Fibroblast of lung (primary cell): ENCODE measurements around the gene PIK3C2G. TPM values are rescaled to one million over a fixed set of nuclear protein-coding genes. Genes with fewer than 3 reads are reported as not detected.

Source experiments
- DNase-seq, 2 donors: peaks; one replicate each; pipeline versions ENCODE4 v3.0.0 to v3.0.0-alpha.2; 2010; ENCODE audit warnings: low read depth in 2 of 2
- H2AFZ ChIP-seq: 2 replicates; pipeline ENCODE4 v1.5.1; 2012; ENCODE audit warnings: low read length, control low read depth, inconsistent platforms
- H3K27ac ChIP-seq: 2 replicates; pipeline ENCODE4 v1.5.1; 2011; ENCODE audit warnings: low read length, control low read depth; ENCODE audit not compliant: insufficient read depth
- H3K27me3 ChIP-seq: 2 replicates; pipeline ENCODE4 v1.5.1; 2011; ENCODE audit warnings: mild to moderate bottlenecking, low read length; ENCODE audit not compliant: control insufficient read depth, insufficient read depth
- H3K36me3 ChIP-seq: 2 replicates; pipeline ENCODE4 v1.5.1; 2011; ENCODE audit warnings: low read length; ENCODE audit not compliant: control insufficient read depth, insufficient read depth
- H3K4me1 ChIP-seq: 2 replicates; pipeline ENCODE4 v1.5.1; 2011; ENCODE audit warnings: low read length; ENCODE audit not compliant: control insufficient read depth, insufficient read depth; ENCODE audit errors: extremely low read depth
- H3K4me2 ChIP-seq: 2 replicates; pipeline ENCODE4 v1.5.1; 2011; ENCODE audit warnings: low read length, control low read depth; ENCODE audit not compliant: insufficient read depth; ENCODE audit errors: extremely low read depth
- H3K4me3 ChIP-seq, 4 experiments: fragments of 200-600 bp in 1 of 4; sonication (generic) in 1 of 4; replicated peaks in 1 of 4; 2 replicates each; pipeline ENCODE4 v1.5.1; 2011 to 2016; ENCODE audit warnings: low read length in 4 of 4, low read depth in 3 of 4, mild to moderate bottlenecking in 3 of 4, control low read depth in 2 of 4, inconsistent platforms in 1 of 4, mixed read lengths in 1 of 4; ENCODE audit not compliant: insufficient read depth in 1 of 4; ENCODE audit errors: control extremely low read depth in 1 of 4
- H3K79me2 ChIP-seq: 2 replicates; pipeline ENCODE4 v1.5.1; 2012; ENCODE audit warnings: mild to moderate bottlenecking, low read length, inconsistent platforms; ENCODE audit not compliant: control insufficient read depth, insufficient read depth
- H3K9ac ChIP-seq: 2 replicates; pipeline ENCODE4 v1.5.1; 2011; ENCODE audit warnings: mild to moderate bottlenecking, low read length, control low read depth; ENCODE audit not compliant: insufficient read depth
- H3K9me3 ChIP-seq: 2 replicates; pipeline ENCODE4 v1.5.1; 2012; ENCODE audit warnings: low read depth, low read length; ENCODE audit not compliant: control insufficient read depth, insufficient read depth
- H4K20me1 ChIP-seq: 2 replicates; pipeline ENCODE4 v1.5.1; 2011; ENCODE audit warnings: low read length; ENCODE audit not compliant: control insufficient read depth, insufficient read depth; ENCODE audit errors: extremely low read depth
- EZH2 ChIP-seq: IDR thresholded peaks from 2 replicates; pipeline ENCODE4 v1.5.1; 2012; ENCODE audit warnings: low read length, control low read depth, mild to moderate bottlenecking; ENCODE audit errors: missing control alignments
- polyA plus RNA-seq, 2 donors: library from polyadenylated mRNA; depleted of rRNA in 1 of 2; stranded (reverse) in 1 of 2; unstranded in 1 of 2; fragments of >200 nt; gene quantifications; 2 replicates each; pipeline ENCODE4 v1.2.1, GENCODE V29; 2011 to 2012; ENCODE audit warnings: missing spikeins in 1 of 2
- total RNA-seq: library from RNA; depleted of rRNA; stranded (reverse); fragments of >200 nt; gene quantifications from 2 replicates; pipeline ENCODE4 v1.2.1, GENCODE V29; 2014
- TF ChIP-seq, protein P1 (sequence below), 2 donors: IDR thresholded peaks in 1 of 2; conservative IDR thresholded peaks in 1 of 2; 1 replicate in 1 of 2; 2 replicates in 1 of 2; pipeline ENCODE4 v1.5.1; 2011 to 2012; ENCODE audit warnings: low read length in 2 of 2, control low read depth in 1 of 2, inconsistent platforms in 1 of 2, low read depth in 1 of 2, mild to moderate bottlenecking in 1 of 2

The PIK3C2G gene
- total and polyA plus RNA-seq, 2 donors (not counting 1 experiment from before 2014, with no cell fraction given): not detected

DNA sequence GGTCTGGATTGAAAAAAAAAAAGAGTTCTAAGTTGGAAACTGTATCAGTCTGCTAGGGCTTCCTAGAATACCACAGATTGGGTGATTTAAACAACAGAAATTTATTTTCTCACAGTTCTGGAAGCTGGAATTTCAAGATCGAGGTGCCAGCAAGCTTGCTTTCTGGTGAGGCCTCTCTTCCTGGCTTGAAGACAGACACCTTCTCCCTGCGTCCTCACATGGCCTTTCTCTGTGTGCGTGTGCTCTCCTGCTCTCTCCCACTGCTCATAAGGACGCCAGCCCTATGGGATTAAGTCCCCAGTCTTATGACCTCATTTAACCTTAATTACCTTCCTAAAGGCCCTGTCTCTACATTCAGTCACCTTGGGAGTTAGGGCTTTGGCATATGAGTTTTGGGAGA lies 215.5 kb downstream of the PIK3C2G start:
- DNase-seq: peak in 1 of 2 donors; percentile 3
- Histone ChIP-seq H3K9me3 (no peaks in the 10 kb centered on the region), H3K27me3 (no peaks in the 10 kb centered on the region), H2AFZ (no peak overlapping the region), H3K79me2 (no peaks in the 10 kb centered on the region), H3K36me3 (no peaks in the 10 kb centered on the region), H3K4me3 (no peak overlapping the region), H3K4me2 (no peak overlapping the region), H3K27ac (no peak overlapping the region), H4K20me1 (no peaks in the 10 kb centered on the region), H3K9ac (no peak overlapping the region), H3K4me1 (no peaks in the 10 kb centered on the region)
- TF ChIP-seq, protein P1, sequence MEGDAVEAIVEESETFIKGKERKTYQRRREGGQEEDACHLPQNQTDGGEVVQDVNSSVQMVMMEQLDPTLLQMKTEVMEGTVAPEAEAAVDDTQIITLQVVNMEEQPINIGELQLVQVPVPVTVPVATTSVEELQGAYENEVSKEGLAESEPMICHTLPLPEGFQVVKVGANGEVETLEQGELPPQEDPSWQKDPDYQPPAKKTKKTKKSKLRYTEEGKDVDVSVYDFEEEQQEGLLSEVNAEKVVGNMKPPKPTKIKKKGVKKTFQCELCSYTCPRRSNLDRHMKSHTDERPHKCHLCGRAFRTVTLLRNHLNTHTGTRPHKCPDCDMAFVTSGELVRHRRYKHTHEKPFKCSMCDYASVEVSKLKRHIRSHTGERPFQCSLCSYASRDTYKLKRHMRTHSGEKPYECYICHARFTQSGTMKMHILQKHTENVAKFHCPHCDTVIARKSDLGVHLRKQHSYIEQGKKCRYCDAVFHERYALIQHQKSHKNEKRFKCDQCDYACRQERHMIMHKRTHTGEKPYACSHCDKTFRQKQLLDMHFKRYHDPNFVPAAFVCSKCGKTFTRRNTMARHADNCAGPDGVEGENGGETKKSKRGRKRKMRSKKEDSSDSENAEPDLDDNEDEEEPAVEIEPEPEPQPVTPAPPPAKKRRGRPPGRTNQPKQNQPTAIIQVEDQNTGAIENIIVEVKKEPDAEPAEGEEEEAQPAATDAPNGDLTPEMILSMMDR (conservative IDR thresholded peaks at IDR 0.05 in 1 of 2, IDR thresholded peaks at IDR 0.05 in 1 of 2; ENCODE audit: low read depth in 1 of 2, low read length in 2 of 2): no peak
- no peak for TF ChIP-seq EZH2

- Histone ChIP-seq H4K20me1 (no peaks in the 10 kb centered on the region), H3K79me2 (no peaks in the 10 kb centered on the region), H3K9ac (no peak overlapping the region), H3K27me3 (no peaks in the 10 kb centered on the region), H3K4me3 (no peak overlapping the region), H3K36me3 (no peaks in the 10 kb centered on the region), H3K27ac (no peak overlapping the region), H3K9me3 (no peaks in the 10 kb centered on the region), H3K4me1 (no peaks in the 10 kb centered on the region), H3K4me2 (no peak overlapping the region), H2AFZ (no peak overlapping the region)
- DNase-seq: no peak
- TF ChIP-seq EZH2: no peak
- TF ChIP-seq, protein P1 (conservative IDR thresholded peaks at IDR 0.05 in 1 of 2, IDR thresholded peaks at IDR 0.05 in 1 of 2; ENCODE audit: low read depth in 1 of 2, low read length in 2 of 2): no peak
Observed at GRCh38 chr12:18479256-18479655, 217.9 kb downstream of the PIK3C2G start.

- H3K36me3 ChIP-seq: no peaks in the 10 kb centered on the region
- no peak overlapping the region for H3K4me3 ChIP-seq
- H3K4me1 ChIP-seq: no peaks in the 10 kb centered on the region
- H3K27ac ChIP-seq: no peak overlapping the region
- no peaks in the 10 kb centered on the region for H4K20me1 ChIP-seq
- H3K27me3 ChIP-seq: no peaks in the 10 kb centered on the region
- TF ChIP-seq EZH2: no peak
- TF ChIP-seq, protein P1 (conservative IDR thresholded peaks at IDR 0.05 in 1 of 2, IDR thresholded peaks at IDR 0.05 in 1 of 2; ENCODE audit: low read depth in 1 of 2, low read length in 2 of 2): no peak
- no peak overlapping the region for H3K9ac ChIP-seq
- no peak overlapping the region for H3K4me2 ChIP-seq
- no peak overlapping the region for H2AFZ ChIP-seq
- H3K9me3 ChIP-seq: no peaks in the 10 kb centered on the region
- DNase-seq: peak in 1 of 2 donors; percentile 4
- no peaks in the 10 kb centered on the region for H3K79me2 ChIP-seq
Observed at GRCh38 chr12:18482601-18483120, 221.3 kb downstream of the PIK3C2G start.
